Epithelial cell of proximal tubule (primary cell): ENCODE data around the gene METAP2. TPM values are rescaled to one million over a fixed set of nuclear protein-coding genes. Genes with fewer than 3 reads are reported as not detected.

Experiments used
- DNase-seq: peaks from one replicate; pipeline ENCODE4 v3.0.0-alpha.2; 2011; ENCODE audit warnings: low read depth
- H3K4me3 ChIP-seq: 2 replicates; pipeline ENCODE4 v1.5.1; 2011; ENCODE audit warnings: low read depth, mild to moderate bottlenecking, low read length
- total RNA-seq: library from RNA; depleted of rRNA; stranded (reverse); fragments of >200 nt; gene quantifications from 2 replicates; pipeline ENCODE4 v1.2.3, GENCODE V29; 2015
- TF ChIP-seq, protein P1 (sequence below): conservative IDR thresholded peaks from 2 replicates; pipeline ENCODE4 v1.5.1; 2012; ENCODE audit warnings: low read depth, mild to moderate bottlenecking, low read length

Gene METAP2
- total RNA-seq, 1 donor from 2014 or later, result 82.2 TPM

DNA sequence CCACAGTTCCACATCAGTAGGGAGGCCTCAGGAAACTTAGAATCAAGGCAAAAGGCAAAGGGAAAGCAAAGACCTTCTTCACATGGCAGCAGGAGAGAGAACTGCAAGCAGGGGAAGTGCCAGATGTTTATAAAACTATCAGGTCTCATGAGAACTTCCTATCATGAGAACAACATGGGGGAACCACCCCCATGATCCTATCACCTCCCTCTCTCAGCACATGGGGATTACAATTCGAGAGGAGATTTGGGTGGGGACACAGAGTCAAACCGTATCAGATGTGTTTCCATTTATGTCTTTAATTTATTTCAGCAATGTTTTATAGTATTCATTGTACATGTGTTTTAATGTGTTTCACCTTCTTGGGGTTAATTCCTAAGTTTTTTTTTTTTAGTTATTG is 25.8 kb downstream of the METAP2 start:
- TF ChIP-seq, protein P1, sequence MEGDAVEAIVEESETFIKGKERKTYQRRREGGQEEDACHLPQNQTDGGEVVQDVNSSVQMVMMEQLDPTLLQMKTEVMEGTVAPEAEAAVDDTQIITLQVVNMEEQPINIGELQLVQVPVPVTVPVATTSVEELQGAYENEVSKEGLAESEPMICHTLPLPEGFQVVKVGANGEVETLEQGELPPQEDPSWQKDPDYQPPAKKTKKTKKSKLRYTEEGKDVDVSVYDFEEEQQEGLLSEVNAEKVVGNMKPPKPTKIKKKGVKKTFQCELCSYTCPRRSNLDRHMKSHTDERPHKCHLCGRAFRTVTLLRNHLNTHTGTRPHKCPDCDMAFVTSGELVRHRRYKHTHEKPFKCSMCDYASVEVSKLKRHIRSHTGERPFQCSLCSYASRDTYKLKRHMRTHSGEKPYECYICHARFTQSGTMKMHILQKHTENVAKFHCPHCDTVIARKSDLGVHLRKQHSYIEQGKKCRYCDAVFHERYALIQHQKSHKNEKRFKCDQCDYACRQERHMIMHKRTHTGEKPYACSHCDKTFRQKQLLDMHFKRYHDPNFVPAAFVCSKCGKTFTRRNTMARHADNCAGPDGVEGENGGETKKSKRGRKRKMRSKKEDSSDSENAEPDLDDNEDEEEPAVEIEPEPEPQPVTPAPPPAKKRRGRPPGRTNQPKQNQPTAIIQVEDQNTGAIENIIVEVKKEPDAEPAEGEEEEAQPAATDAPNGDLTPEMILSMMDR, result no peak
- no peak overlapping the region for H3K4me3 ChIP-seq
- DNase-seq, result no peak

DNA sequence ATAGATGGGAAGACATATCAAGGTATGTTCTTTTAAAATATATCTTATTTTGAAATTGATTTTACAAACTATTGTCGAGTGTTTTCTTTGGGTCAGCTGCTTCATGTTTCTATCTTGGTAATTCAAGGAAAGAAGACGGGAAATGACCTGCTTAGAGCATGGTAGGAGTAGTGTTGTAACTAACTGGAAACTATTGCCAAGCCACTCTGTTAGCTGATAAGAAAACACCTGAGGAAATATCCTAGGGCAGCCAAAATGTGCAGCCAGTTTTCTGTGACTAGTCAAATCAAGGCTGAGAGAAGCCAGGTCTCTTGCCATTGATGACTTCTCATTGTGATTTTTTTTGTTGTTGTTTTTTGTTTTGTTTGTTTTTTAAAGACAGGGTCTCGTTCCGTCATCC is 30.2 kb downstream of the METAP2 start:
- no peak for DNase-seq
- no peak overlapping the region for H3K4me3 ChIP-seq
- TF ChIP-seq, protein P1, result no peak

DNA sequence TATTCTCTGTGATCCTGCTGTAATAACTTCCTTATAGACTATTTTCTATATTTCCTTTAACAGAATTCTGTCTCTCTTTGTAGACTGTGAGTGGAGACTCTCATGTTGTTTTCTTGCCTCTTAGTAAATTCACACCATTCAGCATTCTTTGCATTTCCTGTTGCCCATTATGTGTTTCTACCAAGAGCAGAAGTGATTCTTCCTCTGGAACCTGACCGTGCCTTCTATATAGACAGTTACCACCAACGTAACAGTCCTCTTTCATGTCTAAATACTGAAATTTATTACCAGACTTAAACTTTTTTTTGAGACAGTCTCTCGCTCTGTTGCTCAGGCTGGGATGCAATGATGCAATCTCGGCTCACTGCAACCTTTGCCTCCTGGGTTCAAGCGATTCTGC is 31.1 kb downstream of the METAP2 start:
- TF ChIP-seq, protein P1, result no peak
- DNase-seq, result no peak
- H3K4me3 ChIP-seq, result no peak overlapping the region

DNA sequence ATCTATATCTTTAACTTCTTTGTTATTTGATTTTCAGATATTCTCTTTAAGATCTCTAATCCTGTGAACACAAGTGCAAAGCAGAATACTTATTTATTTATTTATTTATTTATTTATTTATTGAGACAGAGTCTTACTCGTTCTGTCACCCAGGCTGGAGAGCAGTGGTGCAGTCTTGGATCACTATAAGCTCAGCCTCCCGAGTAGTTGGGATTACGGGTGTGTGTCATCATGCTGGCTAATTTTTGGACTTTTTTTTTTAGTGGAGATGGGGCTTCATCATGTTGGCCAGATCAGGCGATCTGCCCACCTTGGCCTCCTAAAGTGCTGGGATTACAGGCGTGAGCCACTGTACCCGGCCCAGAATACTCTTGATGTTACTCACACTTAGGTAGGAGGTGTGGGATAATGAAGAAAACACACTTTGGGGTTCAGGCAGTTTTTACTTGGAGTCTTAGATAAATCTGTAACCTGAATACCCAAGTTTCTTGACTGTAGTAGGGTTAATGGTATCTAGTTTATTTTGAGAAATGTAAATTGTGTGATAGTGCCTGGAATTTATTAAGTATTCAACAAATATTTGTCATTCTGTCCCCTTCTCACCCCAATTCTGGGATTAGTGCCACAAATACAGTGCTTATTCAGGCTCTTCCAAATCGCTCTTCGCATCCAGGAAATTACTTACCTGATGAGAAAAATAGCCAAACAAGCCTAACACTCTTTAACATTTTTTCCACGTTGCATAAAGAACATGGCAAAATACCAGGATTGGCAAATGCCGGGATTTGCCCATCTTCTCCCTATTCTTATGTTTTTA is 33.0 kb downstream of the METAP2 start:
- no peak for DNase-seq
- TF ChIP-seq, protein P1, result no peak
- H3K4me3 ChIP-seq, result no peak overlapping the region

DNA sequence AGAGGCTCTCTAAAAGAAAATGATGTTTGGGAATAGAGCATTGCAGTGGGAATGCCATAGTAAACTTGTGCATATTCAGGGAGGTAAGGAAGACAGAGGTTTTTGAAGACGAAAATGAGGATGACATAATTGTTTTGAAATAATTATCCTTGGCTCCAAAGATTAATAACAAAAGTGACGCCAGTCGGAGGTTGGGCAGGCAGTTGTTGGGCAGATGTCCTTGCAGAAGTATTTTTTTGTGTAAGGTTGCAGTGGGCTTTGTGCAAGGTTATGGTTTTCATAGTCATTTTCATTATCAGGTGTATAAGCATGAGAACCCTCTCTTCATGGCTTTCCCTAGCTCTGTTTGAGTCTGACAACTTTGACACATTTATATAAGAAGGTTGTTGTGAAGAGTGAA is 35.3 kb downstream of the METAP2 start:
- no peak overlapping the region for H3K4me3 ChIP-seq
- TF ChIP-seq, protein P1, result no peak
- no peak for DNase-seq

DNA sequence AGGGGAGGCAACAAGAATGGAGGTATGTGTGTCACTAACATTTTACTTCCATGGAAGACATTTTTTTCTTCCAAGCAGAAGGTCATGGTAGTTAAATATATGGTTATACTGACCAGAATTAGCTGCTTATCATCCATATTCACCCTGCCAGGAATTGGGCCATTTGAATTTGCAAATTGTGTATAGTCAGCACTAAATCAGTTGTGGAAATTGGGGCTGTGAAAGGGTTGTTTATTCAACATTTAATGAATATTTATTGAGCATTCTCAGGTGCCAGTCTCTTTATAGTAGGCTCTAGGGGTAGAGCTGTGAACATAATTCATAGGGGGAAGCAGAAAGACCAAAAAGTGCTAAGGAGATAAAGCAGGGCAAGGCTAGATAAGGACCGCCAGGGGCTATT is 38.0 kb downstream of the METAP2 start:
- no peak for DNase-seq
- H3K4me3 ChIP-seq, result no peak overlapping the region
- TF ChIP-seq, protein P1, result no peak

DNA sequence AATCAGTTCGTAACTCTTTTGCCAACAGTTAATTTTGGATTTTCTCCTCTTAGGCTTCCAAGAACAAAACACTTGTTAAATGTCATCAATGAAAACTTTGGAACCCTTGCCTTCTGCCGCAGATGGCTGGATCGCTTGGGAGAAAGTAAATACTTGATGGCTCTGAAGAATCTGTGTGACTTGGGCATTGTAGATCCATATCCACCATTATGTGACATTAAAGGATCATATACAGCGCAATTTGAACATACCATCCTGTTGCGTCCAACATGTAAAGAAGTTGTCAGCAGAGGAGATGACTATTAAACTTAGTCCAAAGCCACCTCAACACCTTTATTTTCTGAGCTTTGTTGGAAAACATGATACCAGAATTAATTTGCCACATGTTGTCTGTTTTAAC is 39.6 kb downstream of the METAP2 start:
- TF ChIP-seq, protein P1, result no peak
- DNase-seq, result no peak
- H3K4me3 ChIP-seq, result no peak overlapping the region
